ENCODE results near the gene ERO1B. TPM values are rescaled to one million over a fixed set of nuclear protein-coding genes. Genes with fewer than 3 reads are reported as not detected.

The ERO1B gene
- total RNA-seq, 2 donors from 2014 or later, result 4.9 to 5.6 TPM

DNA sequence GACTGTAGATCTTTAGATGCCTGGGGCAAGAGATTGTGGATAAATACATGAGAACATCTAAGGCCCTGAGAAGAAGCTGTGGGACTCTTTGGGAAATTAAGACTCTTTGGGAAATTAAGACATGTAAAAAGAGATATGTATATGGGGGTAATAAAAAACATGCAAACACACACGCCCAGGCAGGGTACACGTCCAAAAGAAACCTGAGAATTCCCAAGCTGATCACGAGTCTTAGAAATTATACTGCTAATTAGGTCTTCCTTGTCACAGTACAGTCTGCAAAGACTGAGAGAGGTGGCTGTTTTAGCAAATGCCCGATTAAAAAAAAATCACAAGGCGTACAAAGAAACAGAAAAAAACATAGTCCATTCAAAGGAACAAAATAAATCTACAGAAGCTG is 39.3 kb upstream of the ERO1B start:
- Histone ChIP-seq H3K27ac (ENCODE audit: low read depth, low read length) (no peak overlapping the region), H3K36me3 (ENCODE audit: control insufficient read depth, insufficient read depth, low read length) (no peaks in the 10 kb centered on the region), H3K4me3 (ENCODE audit: low read length) (no peak overlapping the region), H3K4me1 (ENCODE audit: control insufficient read depth, insufficient read depth, low read length) (no peaks in the 10 kb centered on the region), H3K9ac (ENCODE audit: extremely low read depth, low read length, poor library complexity, severe bottlenecking) (no peak overlapping the region), H3K27me3 (ENCODE audit: control insufficient read depth, insufficient read depth, low read length, poor library complexity, severe bottlenecking) (no peaks in the 10 kb centered on the region), H3K9me3 (ENCODE audit: control insufficient read depth, low read length) (peaks cover 13% of the 10 kb centered on the region)
- no peaks in the 10 kb centered on the region for H3K36me3 Mint-ChIP-seq (ENCODE audit: low read depth)
- 88 to 96% methylated on average over 3 to 5 of the region's 5 CpGs for WGBS, 2 experiments (ENCODE audit: insufficient coverage in 1 of 2, insufficient read length in 1 of 2)
- H3K4me3 Mint-ChIP-seq, result no peak overlapping the region
- TF ChIP-seq, protein P1, sequence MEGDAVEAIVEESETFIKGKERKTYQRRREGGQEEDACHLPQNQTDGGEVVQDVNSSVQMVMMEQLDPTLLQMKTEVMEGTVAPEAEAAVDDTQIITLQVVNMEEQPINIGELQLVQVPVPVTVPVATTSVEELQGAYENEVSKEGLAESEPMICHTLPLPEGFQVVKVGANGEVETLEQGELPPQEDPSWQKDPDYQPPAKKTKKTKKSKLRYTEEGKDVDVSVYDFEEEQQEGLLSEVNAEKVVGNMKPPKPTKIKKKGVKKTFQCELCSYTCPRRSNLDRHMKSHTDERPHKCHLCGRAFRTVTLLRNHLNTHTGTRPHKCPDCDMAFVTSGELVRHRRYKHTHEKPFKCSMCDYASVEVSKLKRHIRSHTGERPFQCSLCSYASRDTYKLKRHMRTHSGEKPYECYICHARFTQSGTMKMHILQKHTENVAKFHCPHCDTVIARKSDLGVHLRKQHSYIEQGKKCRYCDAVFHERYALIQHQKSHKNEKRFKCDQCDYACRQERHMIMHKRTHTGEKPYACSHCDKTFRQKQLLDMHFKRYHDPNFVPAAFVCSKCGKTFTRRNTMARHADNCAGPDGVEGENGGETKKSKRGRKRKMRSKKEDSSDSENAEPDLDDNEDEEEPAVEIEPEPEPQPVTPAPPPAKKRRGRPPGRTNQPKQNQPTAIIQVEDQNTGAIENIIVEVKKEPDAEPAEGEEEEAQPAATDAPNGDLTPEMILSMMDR (conservative IDR thresholded peaks at IDR 0.05), result no peak
- no peak for DNase-seq
- peaks cover 2% of the 10 kb centered on the region for H3K27me3 Mint-ChIP-seq (ENCODE audit: insufficient read depth)
- no peak overlapping the region for H3K27ac Mint-ChIP-seq
- H3K4me1 Mint-ChIP-seq, result no peaks in the 10 kb centered on the region
- H3K9me3 Mint-ChIP-seq, result peaks cover 26% of the 10 kb centered on the region

DNA sequence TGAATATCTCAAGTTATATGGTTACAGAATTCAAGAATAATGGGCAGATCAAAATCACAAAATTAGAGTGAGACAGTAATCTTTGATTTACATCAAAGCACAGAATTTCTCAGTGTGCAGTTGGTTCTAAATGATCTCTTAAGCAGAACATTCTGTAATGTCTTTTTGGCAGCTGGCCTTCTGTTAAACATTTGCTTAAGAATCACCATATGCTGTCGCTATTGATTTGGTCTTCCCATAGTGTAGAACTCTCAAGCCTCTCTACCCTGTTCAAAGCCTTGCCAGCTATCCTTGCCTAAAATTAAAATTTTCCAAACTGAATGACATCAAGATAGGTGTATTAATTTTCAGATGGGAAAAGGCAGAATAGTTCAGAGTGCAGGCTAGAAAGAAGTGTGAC is 38.9 kb upstream of the ERO1B start:
- no peaks in the 10 kb centered on the region for H3K4me1 ChIP-seq (ENCODE audit: control insufficient read depth, insufficient read depth, low read length)
- 91% methylated on average over 1 of the region's 1 CpG for WGBS, 2 experiments (ENCODE audit: insufficient coverage in 1 of 2, insufficient read length in 1 of 2)
- Mint-ChIP-seq H3K9me3 (peaks cover 26% of the 10 kb centered on the region), H3K36me3 (ENCODE audit: low read depth) (no peaks in the 10 kb centered on the region), H3K27ac (no peak overlapping the region), H3K4me1 (no peaks in the 10 kb centered on the region), H3K4me3 (no peak overlapping the region), H3K27me3 (ENCODE audit: insufficient read depth) (peaks cover 2% of the 10 kb centered on the region)
- no peaks in the 10 kb centered on the region for H3K36me3 ChIP-seq (ENCODE audit: control insufficient read depth, insufficient read depth, low read length)
- TF ChIP-seq, protein P1 (conservative IDR thresholded peaks at IDR 0.05), result no peak
- H3K27me3 ChIP-seq (ENCODE audit: control insufficient read depth, insufficient read depth, low read length, poor library complexity, severe bottlenecking), result no peaks in the 10 kb centered on the region
- no peak overlapping the region for H3K9ac ChIP-seq (ENCODE audit: extremely low read depth, low read length, poor library complexity, severe bottlenecking)
- H3K9me3 ChIP-seq (ENCODE audit: control insufficient read depth, low read length), result peaks cover 13% of the 10 kb centered on the region
- no peak overlapping the region for H3K27ac ChIP-seq (ENCODE audit: low read depth, low read length)
- H3K4me3 ChIP-seq (ENCODE audit: low read length), result no peak overlapping the region
- DNase-seq, result no peak

DNA sequence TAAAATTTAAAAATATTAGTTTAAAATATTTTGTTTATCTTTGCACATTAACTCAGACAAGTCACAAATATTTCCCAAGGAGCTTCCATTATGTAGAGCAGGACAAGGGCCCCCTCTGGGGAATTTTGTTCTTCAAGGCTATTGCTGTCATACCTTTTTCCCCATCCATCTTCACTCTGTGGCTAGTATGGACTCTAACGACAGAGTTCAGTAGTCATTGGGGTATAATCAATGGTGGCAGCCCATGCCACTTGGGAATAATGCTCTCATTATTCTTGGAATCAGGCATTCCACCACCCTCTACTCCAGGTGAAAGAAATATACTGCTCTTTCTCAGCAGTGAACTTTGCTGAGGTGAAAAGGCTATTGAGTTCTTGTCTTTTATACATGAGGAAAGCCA is 38.5 kb upstream of the ERO1B start:
- H3K4me1 Mint-ChIP-seq, result no peaks in the 10 kb centered on the region
- no peak overlapping the region for H3K4me3 Mint-ChIP-seq
- H3K36me3 Mint-ChIP-seq (ENCODE audit: low read depth), result no peaks in the 10 kb centered on the region
- Histone ChIP-seq H3K9me3 (ENCODE audit: control insufficient read depth, low read length) (peaks cover 13% of the 10 kb centered on the region), H3K4me1 (ENCODE audit: control insufficient read depth, insufficient read depth, low read length) (no peaks in the 10 kb centered on the region), H3K27ac (ENCODE audit: low read depth, low read length) (no peak overlapping the region), H3K36me3 (ENCODE audit: control insufficient read depth, insufficient read depth, low read length) (no peaks in the 10 kb centered on the region), H3K4me3 (ENCODE audit: low read length) (no peak overlapping the region), H3K9ac (ENCODE audit: extremely low read depth, low read length, poor library complexity, severe bottlenecking) (no peak overlapping the region), H3K27me3 (ENCODE audit: control insufficient read depth, insufficient read depth, low read length, poor library complexity, severe bottlenecking) (no peaks in the 10 kb centered on the region)
- 67 to 84% methylated on average over 1 of the region's 1 CpG for WGBS, 2 experiments (ENCODE audit: insufficient coverage in 1 of 2, insufficient read length in 1 of 2)
- no peak for DNase-seq
- peaks cover 2% of the 10 kb centered on the region for H3K27me3 Mint-ChIP-seq (ENCODE audit: insufficient read depth)
- peaks cover 26% of the 10 kb centered on the region for H3K9me3 Mint-ChIP-seq
- H3K27ac Mint-ChIP-seq, result no peak overlapping the region
- TF ChIP-seq, protein P1 (conservative IDR thresholded peaks at IDR 0.05), result no peak
